ENCODE measurements around the gene CCDC78.

DNA sequence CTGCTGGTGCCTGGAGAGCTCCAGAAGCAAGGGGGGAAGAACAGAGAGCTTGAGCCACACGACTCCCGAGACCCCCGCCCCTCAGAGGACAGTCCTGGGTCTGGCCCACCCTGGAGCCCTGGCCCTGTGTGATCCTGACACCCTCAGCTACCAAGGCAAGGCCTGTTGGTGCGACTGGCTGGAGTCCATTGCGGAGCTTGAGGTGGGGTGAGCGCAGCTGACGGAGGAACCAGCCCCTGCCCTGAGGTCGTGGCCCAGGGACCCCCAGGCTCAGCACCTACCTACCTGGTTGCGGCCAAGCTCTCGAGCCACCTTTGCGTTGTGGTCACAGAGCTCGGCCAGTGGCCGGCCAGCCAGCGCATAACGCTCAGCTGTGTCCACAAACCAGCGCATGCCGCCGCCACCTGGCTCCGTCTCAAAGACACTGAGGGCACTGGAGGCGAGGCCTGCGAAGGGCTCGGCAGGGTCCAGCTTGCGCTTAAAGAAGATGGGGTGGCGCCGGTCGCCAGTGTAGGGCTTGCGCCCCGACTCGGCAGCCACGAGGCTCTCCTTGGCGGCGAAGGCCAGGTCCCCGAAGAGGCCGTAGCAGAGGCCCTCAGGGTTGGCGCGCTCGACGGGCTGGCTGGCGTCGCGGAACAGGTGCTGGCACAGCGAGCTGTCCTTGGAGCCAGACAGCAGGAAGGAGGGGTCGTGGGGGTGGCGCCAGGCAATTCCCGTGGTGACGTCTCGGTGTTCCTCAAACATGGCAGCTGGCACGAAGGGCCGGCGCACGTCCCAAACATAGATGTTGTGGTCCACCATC lies 39.6 kb downstream of the CCDC78 start:
- TF ChIP-seq CTCF (IDR thresholded peaks at IDR 0.05; ENCODE audit: insufficient read depth, low read length, poor library complexity, severe bottlenecking): no peak
- TF ChIP-seq EZH2phosphoT487 (conservative IDR thresholded peaks at IDR 0.05; ENCODE audit: low read length): no peak
